Peyer's patch (tissue), 4 donors: ENCODE measurements around the gene SIRPB1. TPM values are rescaled to one million over a fixed set of nuclear protein-coding genes. Genes with fewer than 3 reads are reported as not detected.
"Not testable (repeated sequence)": the region's sequence is repeated elsewhere in the genome, so short reads cannot be mapped to it uniquely, and the experiment has no call there.

Experiments used
- DNase-seq, 3 donors: peaks; one replicate each; pipeline ENCODE4 v3.0.0-alpha.2; 2017 to 2019
- H3K27ac ChIP-seq, 4 donors: fragments of 200-600 bp; sonication (generic); one replicate each; pipeline ENCODE4 v1.5.1; 2016 to 2019
- H3K27me3 ChIP-seq, 2 donors: fragments of 200-600 bp; sonication (generic); one replicate each; pipeline ENCODE4 v1.5.1; 2019
- H3K36me3 ChIP-seq, 3 donors: fragments of 200-600 bp; sonication (generic); one replicate each; pipeline ENCODE4 v1.5.1; 2016 to 2019
- H3K4me1 ChIP-seq, 4 donors: fragments of 200-600 bp; sonication (generic); one replicate each; pipeline ENCODE4 v1.5.1; 2016 to 2019
- H3K4me3 ChIP-seq, 4 donors: fragments of 200-600 bp; sonication (generic); 1 replicate in 3 of 4; 2 replicates in 1 of 4; pipeline ENCODE4 v1.5.1; 2016 to 2019; ENCODE audit warnings: mild to moderate bottlenecking in 1 of 4
- H3K9me3 ChIP-seq, 4 donors: fragments of 200-600 bp; sonication (generic); one replicate each; pipeline ENCODE4 v1.5.1; 2016 to 2019; ENCODE audit warnings: mild to moderate bottlenecking in 1 of 4
- CTCF ChIP-seq, 6 experiments: fragments of 450-650 bp in 4 of 6; fragments of 200-600 bp in 2 of 6; sonication (generic) in 1 of 6; IDR thresholded peaks; one replicate each; pipeline ENCODE4 v1.5.1; 2017 to 2019; ENCODE audit warnings: antibody characterized with exemption in 6 of 6, mild to moderate bottlenecking in 3 of 6, moderate library complexity in 1 of 6
- POLR2A ChIP-seq, 2 donors: fragments of 450-650 bp; IDR thresholded peaks; one replicate each; pipeline ENCODE4 v1.5.1; 2017; ENCODE audit warnings: antibody characterized with exemption in 2 of 2, mild to moderate bottlenecking in 2 of 2, moderate library complexity in 2 of 2
- total RNA-seq, 4 donors: library from RNA; depleted of rRNA; stranded (reverse); fragments of >200 nt; gene quantifications; one replicate each; pipeline ENCODE4 v1.1.0, GENCODE V29; 2016

The SIRPB1 gene
- total RNA-seq, 4 donors from 2014 or later, result 1.6 to 3.1 (median 2.3) TPM

DNA sequence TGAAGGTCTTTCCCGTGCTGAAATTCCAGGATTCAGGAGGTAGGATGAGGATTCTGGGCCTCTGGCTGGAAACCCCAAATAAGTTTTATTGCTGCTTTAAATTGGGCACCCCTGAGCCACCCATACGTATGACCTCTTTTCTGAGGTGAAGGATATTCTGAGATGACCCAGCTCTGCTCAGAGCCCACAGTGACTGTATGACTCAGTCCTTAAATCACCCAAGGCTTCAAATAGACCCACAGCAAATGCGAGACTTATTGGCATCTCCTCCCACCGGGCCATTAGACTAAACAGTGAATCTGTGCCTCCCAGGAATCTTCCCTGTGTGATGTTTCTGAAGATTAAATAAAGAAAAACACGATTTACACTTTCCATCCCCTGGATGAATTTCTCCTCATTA is 28.3 kb upstream of the SIRPB1 start:
- H3K4me3 ChIP-seq, result no peak overlapping the region

GRCh38 chr20:1646975-1647431 is 27.2 kb upstream of the SIRPB1 start:
- peak in 1 of 3 donors; percentile 18 for DNase-seq
- Histone ChIP-seq H3K27ac (no peak overlapping the region), H3K4me1 (peaks cover 0 to 4% (median 0%) of the 10 kb centered on the region in 4 donors), H3K9me3 (no peaks in the 10 kb centered on the region), H3K27me3 (no peaks in the 10 kb centered on the region), H3K36me3 (no peaks in the 10 kb centered on the region), H3K4me3 (no peak overlapping the region)
- TF ChIP-seq CTCF (IDR thresholded peaks at IDR 0.05), result no peak
- no peak for TF ChIP-seq POLR2A (IDR thresholded peaks at IDR 0.05)

More for the DNA sequence above, 28.3 kb upstream of the SIRPB1 start:
- H3K36me3 ChIP-seq, result no peaks in the 10 kb centered on the region
- no peaks in the 10 kb centered on the region for H3K9me3 ChIP-seq
- DNase-seq, result no peak
- H3K27me3 ChIP-seq, result no peaks in the 10 kb centered on the region
- TF ChIP-seq POLR2A (IDR thresholded peaks at IDR 0.05) (no peak), CTCF (IDR thresholded peaks at IDR 0.05) (no peak)
- H3K27ac ChIP-seq, result no peak overlapping the region
- H3K4me1 ChIP-seq, result peaks cover 0 to 7% (median 0%) of the 10 kb centered on the region in 4 donors

GRCh38 chr20:1644101-1644962 is 24.5 kb upstream of the SIRPB1 start:
- Histone ChIP-seq H3K4me3 (no peak overlapping the region), H3K4me1 (no peaks in the 10 kb centered on the region), H3K27me3 (no peaks in the 10 kb centered on the region), H3K36me3 (no peaks in the 10 kb centered on the region), H3K27ac (no peak overlapping the region), H3K9me3 (no peaks in the 10 kb centered on the region)
- DNase-seq, result no peak
- TF ChIP-seq POLR2A (IDR thresholded peaks at IDR 0.05), result no peak

GRCh38 chr20:1638643-1639042 is 18.8 kb upstream of the SIRPB1 start:
- not testable (repeated sequence) for H3K9me3 ChIP-seq, H3K4me1 ChIP-seq, H3K36me3 ChIP-seq, H3K27me3 ChIP-seq, H3K4me3 ChIP-seq, DNase-seq, H3K27ac ChIP-seq

- H3K4me1 ChIP-seq, result no peaks in the 10 kb centered on the region
- no peaks in the 10 kb centered on the region for H3K27me3 ChIP-seq
- no peaks in the 10 kb centered on the region for H3K36me3 ChIP-seq
- H3K4me3 ChIP-seq, result no peak overlapping the region
- TF ChIP-seq CTCF (IDR thresholded peaks at IDR 0.05) (no peak), POLR2A (IDR thresholded peaks at IDR 0.05) (no peak)
- no peak for DNase-seq
- no peaks in the 10 kb centered on the region for H3K9me3 ChIP-seq
- H3K27ac ChIP-seq, result no peak overlapping the region
These were observed 17.9 kb upstream of the SIRPB1 start for GRCh38 chr20:1637755-1638154.

DNA sequence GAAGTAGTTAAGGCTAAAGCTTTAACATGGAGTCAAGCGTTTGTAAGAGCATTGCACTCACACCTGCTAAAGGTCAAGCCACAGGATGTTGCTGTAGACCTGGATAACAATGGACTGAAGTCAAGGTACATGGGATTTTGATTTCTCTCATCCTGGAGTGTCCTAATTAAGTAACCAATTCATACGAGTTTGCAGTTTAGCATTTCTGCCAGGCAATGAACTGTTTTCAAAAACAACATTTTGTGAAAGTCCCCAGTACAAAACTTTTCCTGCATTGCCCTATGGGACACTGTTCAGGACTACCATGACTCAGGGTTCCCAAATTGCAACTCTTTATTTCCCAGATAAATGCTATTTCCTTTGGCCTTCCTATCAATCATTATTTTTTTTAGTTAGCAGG is 17.4 kb upstream of the SIRPB1 start:
- H3K36me3 ChIP-seq, result no peaks in the 10 kb centered on the region
- no peak overlapping the region for H3K27ac ChIP-seq
- H3K27me3 ChIP-seq, result no peaks in the 10 kb centered on the region
- no peaks in the 10 kb centered on the region for H3K4me1 ChIP-seq
- DNase-seq, result no peak
- H3K9me3 ChIP-seq, result no peaks in the 10 kb centered on the region
- TF ChIP-seq POLR2A (IDR thresholded peaks at IDR 0.05) (no peak), CTCF (IDR thresholded peaks at IDR 0.05) (no peak)
- H3K4me3 ChIP-seq, result no peak overlapping the region
